Stimulated activated CD8-positive, alpha-beta memory T cell treated with anti-CD3 and anti-CD28 coated beads, Interleukin-4, amount 100 ng/mL, for 4 hours (primary cell): Measurements from ENCODE around the gene TRAIP.
"Not testable (repeated sequence)": the region's sequence is repeated elsewhere in the genome, so short reads cannot be mapped to it uniquely, and the experiment has no call there.

Source experiments
- DNase-seq, 2 donors: peaks; one replicate each; pipeline ENCODE4 v3.0.0-alpha.2; 2020; ENCODE audit warnings: low read depth in 2 of 2, low spot score in 1 of 2

The TRAIP gene

GRCh38 chr3:49856181-49857005, at the start of gene TRAIP:
Gene TRAIP, minus strand, starts transcription at chr3:49856564. Its CDS starts 111 bp downstream, at chr3:49856453.
- peak; percentile 83 to 91 for DNase-seq

- DNase-seq, result not testable (repeated sequence)
Observed at GRCh38 chr3:49904448-49904847, 48.1 kb upstream of the TRAIP start.

GRCh38 chr3:49903451-49904424, 47.4 kb upstream of the TRAIP start, which contains the start of gene MST1R:
Gene MST1R, minus strand, starts transcription at chr3:49903873. Its CDS starts 264 bp downstream, at chr3:49903609.
- peak; percentile 26 to 41 for DNase-seq

GRCh38 chr3:49902511-49903345, 46.4 kb upstream of the TRAIP start:
- DNase-seq, result no peak

GRCh38 chr3:49901366-49902339, 45.3 kb upstream of the TRAIP start:
- no peak for DNase-seq

- DNase-seq, result no peak
Observed at GRCh38 chr3:49900491-49901153, 44.3 kb upstream of the TRAIP start.

GRCh38 chr3:49899815-49900214, 43.5 kb upstream of the TRAIP start:
- no peak for DNase-seq

- no peak for DNase-seq
Observed at GRCh38 chr3:49898991-49899390, 42.6 kb upstream of the TRAIP start.

GRCh38 chr3:49896345-49896744, 40.0 kb upstream of the TRAIP start:
- DNase-seq, result no peak

- no peak for DNase-seq
Observed at GRCh38 chr3:49895791-49896190, 39.4 kb upstream of the TRAIP start.

- DNase-seq, result no peak
Observed at GRCh38 chr3:49889296-49889695, 32.9 kb upstream of the TRAIP start.

GRCh38 chr3:49886922-49887265, 30.5 kb upstream of the TRAIP start:
- DNase-seq, result no peak

- no peak for DNase-seq
Observed at GRCh38 chr3:49883998-49884397, 27.6 kb upstream of the TRAIP start.

- no peak for DNase-seq
Observed at GRCh38 chr3:49882166-49882565, 25.8 kb upstream of the TRAIP start.

- no peak for DNase-seq
Observed at GRCh38 chr3:49880581-49881315, 24.4 kb upstream of the TRAIP start.

- DNase-seq, result no peak
Observed at GRCh38 chr3:49879721-49880120, 23.4 kb upstream of the TRAIP start.

- DNase-seq, result no peak
Observed at GRCh38 chr3:49878686-49879085, 22.3 kb upstream of the TRAIP start.

- DNase-seq, result no peak
Observed at GRCh38 chr3:49877716-49878115, 21.4 kb upstream of the TRAIP start.

GRCh38 chr3:49876567-49876966, 20.2 kb upstream of the TRAIP start:
- DNase-seq, result no peak
